B cell (primary cell): ENCODE data around the gene MT1X. TPM values are rescaled to one million over a fixed set of nuclear protein-coding genes. Genes with fewer than 3 reads are reported as not detected.

ENCODE experiments used
- ATAC-seq: fragments of 200-7000 bp; cut with Tn5 transposase; one replicate; pipeline ENCODE4 v1.10.0; 2021; ENCODE audit warnings: low read depth, mild to moderate bottlenecking, moderate number of reproducible peaks, moderate library complexity
- CTCF ChIA-PET: fragments of 350-600 bp; sonication (Branson Sonifier 250); formaldehyde crosslinking; loops from one replicate; lab custom pipeline; 2021; ENCODE audit warnings: antibody characterized with exemption, inconsistent platforms; lab: Charles Lee
- POLR2A ChIA-PET: fragments of 350-600 bp; sonication (Branson Sonifier 250); formaldehyde crosslinking; loops from one replicate; lab custom pipeline; 2021; ENCODE audit warnings: antibody characterized with exemption; lab: Charles Lee
- DNase-seq: peaks from one replicate; pipeline ENCODE4 v3.0.0; 2013
- H2AFZ ChIP-seq: 2 replicates; pipeline ENCODE4 v1.6.1; 2012; ENCODE audit warnings: mild to moderate bottlenecking, low read depth, low read length; ENCODE audit not compliant: insufficient read depth, poor library complexity, severe bottlenecking
- H3K27ac ChIP-seq, 2 donors: 1 replicate in 1 of 2; 2 replicates in 1 of 2; pipeline ENCODE4 v1.5.1; 2012 to 2013; ENCODE audit warnings: low read length in 2 of 2, mild to moderate bottlenecking in 2 of 2, moderate library complexity in 1 of 2
- H3K27me3 ChIP-seq, 4 experiments: fragments of 200-600 bp in 1 of 4; sonication (generic) in 1 of 4; replicated peaks in 1 of 4; 1 replicate in 2 of 4; 2 replicates in 2 of 4; pipeline versions ENCODE4 v1.6.1 to v1.7.0; 2013 to 2016; ENCODE audit warnings: low read length in 3 of 4, mild to moderate bottlenecking in 2 of 4, mixed read lengths in 1 of 4, moderate library complexity in 1 of 4; ENCODE audit not compliant: insufficient read depth in 4 of 4, control insufficient read depth in 3 of 4; ENCODE audit errors: control extremely low read depth in 1 of 4
- H3K36me3 ChIP-seq, 2 experiments: replicated peaks in 1 of 2; 1 replicate in 1 of 2; 2 replicates in 1 of 2; pipeline versions ENCODE4 v1.6.1 to v1.7.1; 2013; ENCODE audit warnings: low read length in 1 of 2; ENCODE audit not compliant: insufficient read depth in 2 of 2, control insufficient read depth in 1 of 2; ENCODE audit errors: control extremely low read depth in 1 of 2, extremely low read depth in 1 of 2
- H3K4me1 ChIP-seq, 2 donors: fragments of 200-600 bp in 1 of 2; sonication (generic) in 1 of 2; 1 replicate in 1 of 2; 2 replicates in 1 of 2; pipeline versions ENCODE4 v1.5.1 to v1.6.1; 2013 to 2017; ENCODE audit warnings: low read length in 2 of 2; ENCODE audit not compliant: control insufficient read depth in 2 of 2, insufficient read depth in 2 of 2
- H3K4me2 ChIP-seq: replicated peaks from 2 replicates; pipeline ENCODE3; 2012; ENCODE audit warnings: mild to moderate bottlenecking, low read depth, low read length; ENCODE audit not compliant: poor library complexity, severe bottlenecking
- H3K4me3 ChIP-seq, 5 experiments: fragments of 200-600 bp in 1 of 5; sonication (generic) in 1 of 5; 1 replicate in 3 of 5; 2 replicates in 2 of 5; pipeline versions ENCODE4 v1.5.1 to v1.7.0; 2011 to 2016; ENCODE audit warnings: low read length in 4 of 5, mild to moderate bottlenecking in 4 of 5, low read depth in 2 of 5, control low read depth in 1 of 5, moderate library complexity in 1 of 5; ENCODE audit not compliant: insufficient read depth in 1 of 5; ENCODE audit errors: control extremely low read depth in 1 of 5, extremely low read depth in 1 of 5
- H3K79me2 ChIP-seq: fragments of 200-600 bp; sonication (generic); one replicate; pipeline ENCODE4 v1.6.0; 2016; ENCODE audit warnings: low read length; ENCODE audit not compliant: control insufficient read depth, insufficient read depth
- H3K9ac ChIP-seq: fragments of 200-600 bp; sonication (generic); 2 replicates; pipeline ENCODE4 v1.6.1; 2017; ENCODE audit warnings: mild to moderate bottlenecking, low read length, moderate library complexity
- H3K9me3 ChIP-seq, 3 donors: one replicate each; pipeline versions ENCODE4 v1.6.1 to v1.7.1; 2013; ENCODE audit warnings: low read length in 2 of 3; ENCODE audit not compliant: control insufficient read depth in 2 of 3, insufficient read depth in 1 of 3; ENCODE audit errors: control extremely low read depth in 1 of 3
- H4K20me1 ChIP-seq: 2 replicates; pipeline ENCODE4 v1.6.0; 2012; ENCODE audit warnings: mild to moderate bottlenecking, low read length; ENCODE audit not compliant: insufficient read depth, control insufficient read depth, poor library complexity, severe bottlenecking
- H3K27ac Mint-ChIP-seq: one replicate; pipeline ENCODE4 v1.8.0; 2021; ENCODE audit warnings: mixed read lengths
- H3K27me3 Mint-ChIP-seq: one replicate; pipeline ENCODE4 v1.8.0; 2021; ENCODE audit warnings: mixed read lengths
- H3K4me1 Mint-ChIP-seq: one replicate; pipeline ENCODE4 v1.8.0; 2021; ENCODE audit warnings: mixed read lengths
- H3K4me3 Mint-ChIP-seq: one replicate; pipeline ENCODE4 v1.8.0; 2021; ENCODE audit warnings: mixed read lengths
- H3K9me3 Mint-ChIP-seq: one replicate; pipeline ENCODE4 v1.8.0; 2022; ENCODE audit warnings: mixed read lengths; ENCODE audit not compliant: insufficient read depth
- CTCF ChIP-seq: fragments of 200-600 bp; IDR thresholded peaks from one replicate; pipeline ENCODE4 v1.8.0; 2022; ENCODE audit warnings: antibody characterized with exemption, mild to moderate bottlenecking
- EZH2 ChIP-seq: IDR thresholded peaks from 2 replicates; pipeline ENCODE4 v1.6.1; 2012; ENCODE audit warnings: borderline replicate concordance, low read depth, mild to moderate bottlenecking, moderate library complexity, low read length; ENCODE audit not compliant: insufficient read depth, poor library complexity, severe bottlenecking
- whole genome bisulfite sequencing: methylation state at CpG from one replicate; pipeline ENCODE4 v1.1.5; 2013; ENCODE audit warnings: missing lambda C conversion rate; ENCODE audit not compliant: insufficient coverage; 5-methylcytosine and 5-hydroxymethylcytosine counted together
- intact Hi-C: fragments of 100-400 bp; cut with micrococcal nuclease; formaldehyde crosslinking; loops from one replicate; pipeline ENCODE4 v1.10.0; 2022
- polyA plus RNA-seq: library from polyadenylated mRNA; depleted of rRNA; stranded (reverse); fragments of >200 nt; gene quantifications from 2 replicates; pipeline ENCODE4 v1.2.3, GENCODE V29; 2012
- total RNA-seq, 2 donors: library from RNA; stranded (reverse); fragments of 120-200 nt in 1 of 2; gene quantifications; 1 replicate in 1 of 2; 2 replicates in 1 of 2; pipeline versions ENCODE4 v1.2.3 to v1.2.4, GENCODE V29; 2013 to 2022

The MT1X gene
- total and polyA plus RNA-seq, 2 donors (not counting 1 experiment from before 2014, with no cell fraction given), result 9.1 to 17.2 TPM

- no peak overlapping the region for H3K4me2 ChIP-seq
These were observed 32.5 kb upstream of the MT1X start for GRCh38 chr16:56649820-56650219.

GRCh38 chr16:56651586-56651985 is 30.7 kb upstream of the MT1X start, which contains the start of gene MT1B:
Gene MT1B (plus strand): TSS chr16:56651886. CDS start chr16:56651954, 68 bp downstream.
- H3K9me3 Mint-ChIP-seq, result no peaks in the 10 kb centered on the region
- Histone ChIP-seq H3K79me2 (no peaks in the 10 kb centered on the region), H3K36me3 (no peaks in the 10 kb centered on the region), H3K4me2 (no peak within 1 kb of the TSS), H3K27me3 (peaks cover 0 to 23% (median 6%) of the 10 kb centered on the region in 4 experiments), H3K4me1 (peaks cover 4 to 19% of the 10 kb centered on the region in 2 donors), H2AFZ (no peak within 1 kb of the TSS), H3K9me3 (no peaks in the 10 kb centered on the region), H4K20me1 (no peaks in the 10 kb centered on the region), H3K27ac (no peak within 1 kb of the TSS), H3K4me3 (no peak within 1 kb of the TSS), H3K9ac (no peak within 1 kb of the TSS)
- POLR2A ChIA-PET, result no interaction called here
- WGBS, result 85% methylated on average over 7 of the region's 7 CpGs
- ATAC-seq (no peak), DNase-seq (no peak)
- intact Hi-C loops, result no loop called here
- H3K27ac Mint-ChIP-seq, result no peak within 1 kb of the TSS
- CTCF ChIA-PET, result interaction anchor here (2.8 kb wide), 1 partner anchor 8 kb away, joined by 8 read pairs; no protein-coding TSS in a partner anchor
- no peak within 1 kb of the TSS for H3K4me3 Mint-ChIP-seq
- no peak for TF ChIP-seq CTCF
- no peak for TF ChIP-seq EZH2
- H3K27me3 Mint-ChIP-seq, result peaks cover 24% of the 10 kb centered on the region
- H3K4me1 Mint-ChIP-seq, result peaks cover 13% of the 10 kb centered on the region

More at GRCh38 chr16:56649820-56650219, 32.5 kb upstream of the MT1X start:
- Histone ChIP-seq H3K4me1 (peaks cover 4 to 19% of the 10 kb centered on the region in 2 donors), H3K36me3 (no peaks in the 10 kb centered on the region), H2AFZ (no peak overlapping the region), H3K4me3 (no peak overlapping the region), H3K27me3 (peaks cover 0 to 36% (median 13%) of the 10 kb centered on the region in 4 experiments), H3K9ac (no peak overlapping the region), H3K79me2 (no peaks in the 10 kb centered on the region), H4K20me1 (no peaks in the 10 kb centered on the region), H3K9me3 (no peaks in the 10 kb centered on the region), H3K27ac (no peak overlapping the region)
- no peak for TF ChIP-seq CTCF
- TF ChIP-seq EZH2, result no peak
- peaks cover 13% of the 10 kb centered on the region for H3K4me1 Mint-ChIP-seq
- ATAC-seq (no peak), DNase-seq (no peak)
- no peak overlapping the region for H3K27ac Mint-ChIP-seq
- no CpG with 5 or more reads among the region's 3 CpGs for WGBS
- peaks cover 37% of the 10 kb centered on the region for H3K27me3 Mint-ChIP-seq
- H3K9me3 Mint-ChIP-seq, result no peaks in the 10 kb centered on the region
- CTCF ChIA-PET, result no interaction called here
- POLR2A ChIA-PET, result no interaction called here
- intact Hi-C loops, result no loop called here
- H3K4me3 Mint-ChIP-seq, result no peak overlapping the region
